Natural killer cell (primary cell): ENCODE data around the gene CADM1. TPM values are rescaled to one million over a fixed set of nuclear protein-coding genes. Genes with fewer than 3 reads are reported as not detected.

Experiments used
- ATAC-seq, 3 donors: fragments of 150-1000 bp in 2 of 3; fragments of 200-7000 bp in 1 of 3; cut with Tn5 transposase; 1 replicate in 1 of 3; 2 replicates in 2 of 3; pipeline ENCODE4 v1.10.0; 2021; ENCODE audit warnings: mild to moderate bottlenecking in 2 of 3, moderate library complexity in 2 of 3
- DNase-seq, 2 donors: peaks; one replicate each; pipeline versions ENCODE4 v3.0.0 to v3.0.0-alpha.2; 2013 to 2021; ENCODE audit warnings: mixed read lengths in 1 of 2
- H3K27ac ChIP-seq: one replicate; pipeline ENCODE4 v1.5.1; 2013; ENCODE audit warnings: mild to moderate bottlenecking, low read length
- H3K27me3 ChIP-seq: one replicate; pipeline ENCODE4 v1.6.1; 2013; ENCODE audit warnings: low read length; ENCODE audit not compliant: control insufficient read depth, insufficient read depth
- H3K36me3 ChIP-seq: one replicate; pipeline ENCODE4 v1.6.1; 2013; ENCODE audit warnings: low read length; ENCODE audit not compliant: control insufficient read depth, insufficient read depth
- H3K4me1 ChIP-seq: one replicate; pipeline ENCODE4 v1.6.1; 2013; ENCODE audit warnings: low read length; ENCODE audit not compliant: control insufficient read depth, insufficient read depth
- H3K4me3 ChIP-seq: one replicate; pipeline ENCODE4 v1.5.1; 2013; ENCODE audit warnings: low read length
- H3K9me3 ChIP-seq: one replicate; pipeline ENCODE4 v1.6.1; 2013; ENCODE audit warnings: low read length; ENCODE audit not compliant: control insufficient read depth, insufficient read depth
- H3K27ac Mint-ChIP-seq, 2 donors: one replicate each; pipeline ENCODE4 v1.8.0; 2022; ENCODE audit warnings: mild to moderate bottlenecking in 2 of 2, mixed read lengths in 2 of 2, moderate library complexity in 1 of 2
- H3K27me3 Mint-ChIP-seq, 2 donors: one replicate each; pipeline ENCODE4 v1.8.0; 2022; ENCODE audit warnings: low read depth in 2 of 2, mixed read lengths in 2 of 2
- H3K36me3 Mint-ChIP-seq: one replicate; pipeline ENCODE4 v1.8.0; 2022; ENCODE audit warnings: mixed read lengths
- H3K4me1 Mint-ChIP-seq, 2 donors: one replicate each; pipeline ENCODE4 v1.8.0; 2022; ENCODE audit warnings: mixed read lengths in 2 of 2
- H3K4me3 Mint-ChIP-seq: one replicate; pipeline ENCODE4 v1.8.0; 2022; ENCODE audit warnings: mild to moderate bottlenecking, moderate library complexity, mixed read lengths
- H3K9me3 Mint-ChIP-seq, 2 donors: one replicate each; pipeline ENCODE4 v1.8.0; 2022; ENCODE audit warnings: mixed read lengths in 2 of 2
- WGBS: methylation state at CpG from one replicate; pipeline ENCODE4 v1.1.7; 2013; ENCODE audit warnings: missing lambda C conversion rate; ENCODE audit not compliant: insufficient coverage; 5-methylcytosine and 5-hydroxymethylcytosine counted together
- intact Hi-C: fragments of 100-400 bp; cut with micrococcal nuclease; formaldehyde crosslinking; loops from one replicate; pipeline ENCODE4 v1.14.2; 2022
- total RNA-seq, 4 donors: library from RNA; stranded (reverse); fragments of 120-200 nt in 1 of 4; gene quantifications; one replicate each; pipeline versions ENCODE4 v1.2.3 to v1.2.4, GENCODE V29; 2013 to 2022
- TF ChIP-seq, protein P1 (sequence below): fragments of 200-600 bp; IDR thresholded peaks from one replicate; pipeline ENCODE4 v1.8.0; 2022; ENCODE audit warnings: antibody characterized with exemption

Gene CADM1
- total RNA-seq, 3 donors from 2014 or later (not counting 1 experiment from before 2014, with no cell fraction given) = 3.2 to 4.2 (median 3.9) TPM

GRCh38 chr11:115215694-115216617 is 288.3 kb downstream of the CADM1 start:
- Histone ChIP-seq H3K4me3 (no peak overlapping the region), H3K36me3 (no peaks in the 10 kb centered on the region), H3K27ac (no peak overlapping the region), H3K9me3 (no peaks in the 10 kb centered on the region), H3K27me3 (no peaks in the 10 kb centered on the region), H3K4me1 (peaks cover 12% of the 10 kb centered on the region)
- no peaks in the 10 kb centered on the region for H3K9me3 Mint-ChIP-seq
- TF ChIP-seq, protein P1, sequence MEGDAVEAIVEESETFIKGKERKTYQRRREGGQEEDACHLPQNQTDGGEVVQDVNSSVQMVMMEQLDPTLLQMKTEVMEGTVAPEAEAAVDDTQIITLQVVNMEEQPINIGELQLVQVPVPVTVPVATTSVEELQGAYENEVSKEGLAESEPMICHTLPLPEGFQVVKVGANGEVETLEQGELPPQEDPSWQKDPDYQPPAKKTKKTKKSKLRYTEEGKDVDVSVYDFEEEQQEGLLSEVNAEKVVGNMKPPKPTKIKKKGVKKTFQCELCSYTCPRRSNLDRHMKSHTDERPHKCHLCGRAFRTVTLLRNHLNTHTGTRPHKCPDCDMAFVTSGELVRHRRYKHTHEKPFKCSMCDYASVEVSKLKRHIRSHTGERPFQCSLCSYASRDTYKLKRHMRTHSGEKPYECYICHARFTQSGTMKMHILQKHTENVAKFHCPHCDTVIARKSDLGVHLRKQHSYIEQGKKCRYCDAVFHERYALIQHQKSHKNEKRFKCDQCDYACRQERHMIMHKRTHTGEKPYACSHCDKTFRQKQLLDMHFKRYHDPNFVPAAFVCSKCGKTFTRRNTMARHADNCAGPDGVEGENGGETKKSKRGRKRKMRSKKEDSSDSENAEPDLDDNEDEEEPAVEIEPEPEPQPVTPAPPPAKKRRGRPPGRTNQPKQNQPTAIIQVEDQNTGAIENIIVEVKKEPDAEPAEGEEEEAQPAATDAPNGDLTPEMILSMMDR = no peak
- peaks cover 0 to 6% of the 10 kb centered on the region in 2 donors for H3K4me1 Mint-ChIP-seq
- 78% methylated on average over 11 of the region's 11 CpGs for WGBS
- H3K36me3 Mint-ChIP-seq = no peaks in the 10 kb centered on the region
- H3K27ac Mint-ChIP-seq = peak overlapping the region in 1 of 2 donors; percentile 65
- no peak overlapping the region for H3K4me3 Mint-ChIP-seq
- H3K27me3 Mint-ChIP-seq = no peaks in the 10 kb centered on the region
- peak in 1 of 2 donors; percentile 13 for DNase-seq
- no peak for ATAC-seq
- intact Hi-C loops = no loop called here

DNA sequence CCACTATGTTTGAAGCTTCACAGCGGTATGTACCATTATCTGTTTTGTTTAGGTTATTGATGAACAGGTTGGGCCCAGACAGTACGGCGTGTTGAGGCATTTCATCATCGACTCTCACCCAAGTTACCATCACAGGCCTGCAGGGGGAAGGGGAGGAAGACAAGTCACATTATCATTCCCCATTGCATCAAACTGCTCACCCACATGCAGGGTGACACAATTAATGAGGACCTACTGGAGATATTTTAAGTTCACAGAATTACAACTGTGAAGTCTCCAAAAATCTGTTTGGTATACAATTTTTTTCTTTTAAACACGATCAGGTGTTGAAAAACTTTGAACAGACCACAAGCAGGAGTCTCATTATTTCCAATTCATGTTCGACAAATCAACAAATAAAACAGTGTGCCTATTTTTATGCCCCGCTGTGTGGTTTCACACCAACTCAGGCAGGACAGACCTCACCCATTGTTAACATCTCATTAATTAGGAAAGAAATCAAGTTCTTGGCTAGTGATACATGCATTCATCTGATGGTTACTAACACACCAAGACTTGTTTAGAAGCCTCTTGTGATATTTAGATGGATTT is 289.5 kb downstream of the CADM1 start:
- 69% methylated on average over 4 of the region's 7 CpGs for WGBS
- H3K27me3 ChIP-seq = no peaks in the 10 kb centered on the region
- intact Hi-C loops = no loop called here
- Mint-ChIP-seq H3K4me3 (no peak overlapping the region), H3K27me3 (no peaks in the 10 kb centered on the region), H3K36me3 (no peaks in the 10 kb centered on the region), H3K9me3 (no peaks in the 10 kb centered on the region), H3K4me1 (peaks cover 0 to 6% of the 10 kb centered on the region in 2 donors), H3K27ac (peak overlapping the region in 1 of 2 donors; percentile 65)
- ATAC-seq (peak in 2 of 3 donors; percentile 44 to 64), DNase-seq (peak in 1 of 2 donors; percentile 26)
- H3K4me3 ChIP-seq = no peak overlapping the region
- no peaks in the 10 kb centered on the region for H3K36me3 ChIP-seq
- H3K27ac ChIP-seq = peak overlapping the region; percentile 21
- TF ChIP-seq, protein P1 = no peak
- peaks cover 12% of the 10 kb centered on the region for H3K4me1 ChIP-seq
- H3K9me3 ChIP-seq = no peaks in the 10 kb centered on the region

- TF ChIP-seq, protein P1 = no peak
- Histone ChIP-seq H3K4me1 (peaks cover 12% of the 10 kb centered on the region), H3K9me3 (no peaks in the 10 kb centered on the region), H3K36me3 (no peaks in the 10 kb centered on the region), H3K4me3 (no peak overlapping the region), H3K27me3 (no peaks in the 10 kb centered on the region), H3K27ac (no peak overlapping the region)
- intact Hi-C loops = no loop called here
- H3K9me3 Mint-ChIP-seq = no peaks in the 10 kb centered on the region
- WGBS = 93% methylated on average over 7 of the region's 8 CpGs
- H3K27ac Mint-ChIP-seq = no peak overlapping the region
- H3K4me1 Mint-ChIP-seq = peaks cover 0 to 6% of the 10 kb centered on the region in 2 donors
- ATAC-seq (no peak), DNase-seq (no peak)
- no peaks in the 10 kb centered on the region for H3K27me3 Mint-ChIP-seq
- H3K4me3 Mint-ChIP-seq = no peak overlapping the region
- no peaks in the 10 kb centered on the region for H3K36me3 Mint-ChIP-seq
These were observed 291.2 kb downstream of the CADM1 start for GRCh38 chr11:115213007-115213406.
